LNCAP (cell line): ENCODE data around the gene NYNRIN.

ENCODE experiments used
- TF ChIP-seq, protein P1 (sequence below): fragments of 450-650 bp; IDR thresholded peaks from 2 replicates; pipeline ENCODE4 v1.5.1; 2017; ENCODE audit warnings: mild to moderate bottlenecking

The NYNRIN gene

DNA sequence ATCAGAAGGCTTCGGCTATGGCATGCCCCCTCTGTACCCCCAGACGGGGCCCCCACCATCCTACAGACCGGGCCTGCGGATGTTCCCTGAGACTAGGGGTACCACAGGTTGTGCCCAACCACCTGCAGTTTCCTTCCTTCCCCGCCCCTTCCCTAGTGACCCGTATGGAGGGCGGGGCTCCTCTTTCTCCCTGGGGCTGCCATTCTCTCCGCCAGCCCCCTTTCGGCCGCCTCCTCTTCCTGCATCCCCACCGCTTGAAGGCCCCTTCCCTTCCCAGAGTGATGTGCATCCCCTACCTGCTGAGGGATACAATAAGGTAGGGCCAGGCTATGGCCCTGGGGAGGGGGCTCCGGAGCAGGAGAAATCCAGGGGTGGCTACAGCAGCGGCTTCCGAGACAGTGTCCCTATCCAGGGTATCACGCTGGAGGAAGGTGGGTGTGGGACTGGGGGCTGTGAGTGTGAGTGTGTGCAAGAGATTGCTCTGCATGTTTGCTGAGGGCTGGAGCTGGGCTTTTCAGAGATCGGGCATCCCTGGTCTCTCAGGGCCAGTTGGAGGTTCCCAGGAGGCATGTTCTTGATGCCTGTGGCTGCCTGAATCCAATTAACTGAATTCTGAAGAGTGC is 22.2 kb upstream of the NYNRIN start:
- TF ChIP-seq, protein P1, sequence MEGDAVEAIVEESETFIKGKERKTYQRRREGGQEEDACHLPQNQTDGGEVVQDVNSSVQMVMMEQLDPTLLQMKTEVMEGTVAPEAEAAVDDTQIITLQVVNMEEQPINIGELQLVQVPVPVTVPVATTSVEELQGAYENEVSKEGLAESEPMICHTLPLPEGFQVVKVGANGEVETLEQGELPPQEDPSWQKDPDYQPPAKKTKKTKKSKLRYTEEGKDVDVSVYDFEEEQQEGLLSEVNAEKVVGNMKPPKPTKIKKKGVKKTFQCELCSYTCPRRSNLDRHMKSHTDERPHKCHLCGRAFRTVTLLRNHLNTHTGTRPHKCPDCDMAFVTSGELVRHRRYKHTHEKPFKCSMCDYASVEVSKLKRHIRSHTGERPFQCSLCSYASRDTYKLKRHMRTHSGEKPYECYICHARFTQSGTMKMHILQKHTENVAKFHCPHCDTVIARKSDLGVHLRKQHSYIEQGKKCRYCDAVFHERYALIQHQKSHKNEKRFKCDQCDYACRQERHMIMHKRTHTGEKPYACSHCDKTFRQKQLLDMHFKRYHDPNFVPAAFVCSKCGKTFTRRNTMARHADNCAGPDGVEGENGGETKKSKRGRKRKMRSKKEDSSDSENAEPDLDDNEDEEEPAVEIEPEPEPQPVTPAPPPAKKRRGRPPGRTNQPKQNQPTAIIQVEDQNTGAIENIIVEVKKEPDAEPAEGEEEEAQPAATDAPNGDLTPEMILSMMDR = no peak

DNA sequence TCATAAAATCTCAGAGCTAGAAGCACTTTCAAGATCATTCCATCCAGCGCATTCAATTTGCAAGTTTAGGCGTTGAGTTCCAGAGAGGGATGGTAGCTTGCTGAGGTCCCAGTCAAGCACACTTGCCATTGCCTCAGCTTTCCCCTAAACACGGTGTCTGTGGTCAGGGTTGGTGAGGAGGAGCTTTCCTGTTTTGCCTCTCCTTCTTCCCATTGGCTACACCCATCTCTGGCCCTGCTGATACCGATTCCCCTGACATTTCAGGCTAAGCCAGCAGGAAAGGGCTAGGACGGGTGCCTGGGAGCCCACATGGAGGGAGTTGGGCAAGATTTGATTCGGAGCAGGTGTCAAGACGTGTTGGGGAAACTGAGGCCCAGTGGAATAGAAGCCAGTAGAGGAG is 21.7 kb upstream of the NYNRIN start:
- TF ChIP-seq, protein P1 = no peak

DNA sequence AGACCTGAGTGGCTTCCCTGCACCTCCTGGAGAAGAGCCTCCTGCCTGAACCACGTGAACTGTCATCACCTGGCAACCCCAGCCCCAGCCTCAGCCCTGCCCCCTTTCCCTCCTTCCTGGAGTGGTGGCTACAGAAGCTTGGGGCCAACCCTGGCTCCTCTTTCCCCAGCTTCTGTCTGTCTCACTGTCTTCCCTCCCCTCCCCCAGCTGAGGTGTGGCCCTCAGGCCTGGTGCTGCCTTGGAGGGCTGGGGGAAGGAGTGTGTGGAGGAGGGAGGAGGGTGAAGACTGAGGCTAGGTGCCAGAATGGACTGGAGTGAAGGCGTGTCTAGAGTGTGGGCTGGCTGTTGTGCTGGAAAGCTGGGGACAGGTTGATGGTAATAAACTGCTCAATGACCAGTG is 21.1 kb upstream of the NYNRIN start:
- TF ChIP-seq, protein P1 = no peak

DNA sequence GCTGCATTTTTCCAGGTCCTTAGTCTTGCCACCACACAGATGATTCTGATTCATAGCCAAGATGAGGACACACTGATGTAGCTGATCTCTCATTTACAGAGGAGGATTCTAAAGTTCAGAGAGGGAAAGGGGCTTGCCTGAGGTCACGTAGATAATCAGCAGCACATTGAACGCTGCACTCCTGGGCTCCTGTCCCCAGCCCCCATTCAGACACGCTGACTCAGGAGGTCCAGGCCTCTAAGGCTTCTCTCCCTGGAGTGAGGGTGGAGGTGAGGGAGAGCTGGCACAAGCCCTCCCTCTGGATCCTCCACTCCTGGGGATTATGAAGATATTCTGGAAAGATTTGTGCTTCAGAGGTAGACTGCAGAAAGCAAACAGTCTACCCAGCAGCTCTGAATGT is 20.5 kb upstream of the NYNRIN start:
- TF ChIP-seq, protein P1 = no peak

DNA sequence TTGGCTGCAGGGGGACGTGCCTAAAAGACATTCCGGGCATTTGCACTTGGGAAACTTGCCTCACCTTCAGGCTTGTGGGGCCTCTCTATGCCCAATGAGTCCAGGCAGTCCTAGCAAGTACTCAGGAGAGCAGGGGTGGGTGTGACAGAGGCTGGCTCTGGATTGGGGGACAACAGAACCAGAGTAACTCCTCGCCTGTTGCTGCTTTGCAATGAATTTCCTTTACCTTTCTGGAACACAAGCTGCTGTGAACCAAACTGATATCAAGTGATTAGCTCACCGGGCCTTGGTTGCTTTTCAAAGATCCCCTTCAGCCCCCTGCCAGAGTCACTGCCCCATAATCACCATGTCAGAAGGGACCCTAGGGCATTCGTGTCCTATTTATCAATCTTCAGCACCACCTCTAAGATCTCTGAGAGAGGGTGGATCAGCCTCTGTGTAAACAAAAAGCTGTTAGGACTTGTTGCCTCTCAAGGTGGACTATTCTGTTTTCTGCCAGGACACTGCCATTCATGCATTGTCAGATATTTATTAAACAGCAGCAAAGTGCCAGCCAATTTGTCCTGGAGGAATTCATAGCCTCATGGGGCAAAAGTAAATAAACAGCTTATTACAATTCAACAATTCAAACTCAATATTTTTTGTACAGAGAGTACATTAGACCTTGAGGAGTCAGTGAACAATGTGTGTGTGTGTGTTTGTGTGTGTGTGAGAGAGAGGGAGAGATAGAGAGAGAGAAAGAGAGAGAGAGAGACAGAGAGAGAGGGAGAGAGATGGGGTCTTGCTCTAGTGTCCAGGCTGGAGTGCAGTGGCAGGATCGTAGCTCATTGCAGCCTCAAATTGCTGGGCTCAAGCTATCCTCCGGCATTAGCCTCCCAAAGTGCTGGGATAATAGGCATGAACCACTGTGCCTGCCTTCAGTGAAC is 19.6 kb upstream of the NYNRIN start:
- TF ChIP-seq, protein P1 = no peak

DNA sequence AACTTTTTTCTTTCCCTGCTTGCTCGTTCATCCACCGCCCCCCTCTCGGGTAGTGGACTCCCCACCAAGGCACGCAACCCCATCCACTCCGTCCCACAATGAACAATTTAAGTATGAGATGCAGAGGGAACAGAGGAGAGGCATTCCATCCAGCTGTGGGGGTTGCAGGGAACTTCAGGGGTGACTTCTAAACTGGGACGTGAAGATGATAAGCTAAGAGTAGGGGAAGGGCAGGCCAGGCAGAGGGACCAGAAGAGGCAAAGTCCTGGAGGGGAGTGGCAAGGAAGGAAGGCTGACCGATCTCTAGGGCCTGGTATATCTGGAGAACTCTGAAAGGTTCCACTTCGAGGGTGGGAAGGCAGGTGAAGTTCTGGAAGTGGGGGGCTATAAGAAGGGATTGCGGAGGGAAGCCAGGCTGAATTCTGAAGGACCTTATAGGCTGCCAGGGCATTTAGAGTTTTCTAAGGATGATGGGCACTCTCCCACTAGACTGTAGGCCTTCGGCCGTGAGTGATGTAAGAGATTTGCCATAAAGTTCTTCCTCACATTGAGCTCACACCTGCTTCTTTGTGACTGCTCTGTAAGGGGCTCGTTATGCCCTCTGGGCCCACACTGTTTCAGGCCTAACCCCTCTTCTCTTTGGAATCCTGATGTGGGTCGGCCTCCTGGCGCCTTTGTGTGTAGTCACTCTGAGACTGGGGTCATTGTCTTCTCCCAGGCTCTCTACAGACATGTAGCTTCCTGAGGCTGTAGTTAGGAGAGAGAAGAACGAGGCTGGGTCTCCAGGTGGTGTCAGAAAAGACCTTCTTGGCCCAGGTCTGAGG is 18.7 kb upstream of the NYNRIN start:
- TF ChIP-seq, protein P1 = no peak

DNA sequence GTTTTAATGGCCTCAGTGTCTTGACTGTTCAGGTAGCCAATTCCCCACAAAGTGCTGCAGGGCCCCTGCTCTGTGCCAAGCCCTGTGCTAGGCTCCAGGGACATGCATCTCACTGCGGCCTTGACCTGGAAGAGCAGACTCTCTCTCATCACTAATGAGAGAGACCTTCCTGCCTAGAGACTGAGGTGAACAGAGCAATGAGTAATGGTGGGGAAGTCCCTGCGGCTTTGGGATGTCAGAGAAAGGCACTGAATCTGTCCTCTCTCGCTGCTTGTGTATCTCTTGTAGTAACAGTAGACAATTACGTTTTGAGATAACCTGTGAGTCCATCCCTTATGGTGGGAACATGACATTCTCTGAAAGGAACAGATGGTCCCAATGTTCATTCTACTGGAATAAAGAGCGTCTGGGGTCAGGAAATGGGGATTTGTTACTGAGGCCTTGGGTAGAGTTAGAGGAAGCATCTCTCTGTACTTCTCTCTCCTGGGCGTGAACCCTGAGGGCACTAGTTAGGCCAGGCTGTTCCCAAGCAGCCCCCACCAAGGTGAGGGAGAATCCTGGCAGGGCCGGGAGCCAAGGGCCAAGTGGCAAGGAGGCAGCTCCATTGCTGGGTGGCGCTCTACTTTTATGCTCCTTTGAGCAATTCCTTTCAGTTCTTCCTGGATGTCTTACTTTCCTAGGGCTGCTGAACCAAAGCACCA is 17.3 kb upstream of the NYNRIN start:
- TF ChIP-seq, protein P1 = no peak
